HG03095 (cell line): Measurements from ENCODE around the gene GJB5.

Experiments used
- ATAC-seq: cut with Tn5 transposase; IDR thresholded peaks from one replicate; pipeline ENCODE4 v1.9.1; 2021; ENCODE audit warnings: moderate library complexity; ENCODE audit not compliant: unreplicated experiment

The GJB5 gene

GRCh38 chr1:34744851-34745250 lies 10.0 kb upstream of the GJB5 start:
- ATAC-seq, result no peak

- ATAC-seq, result no peak
Measured at GRCh38 chr1:34745666-34746065, 9.2 kb upstream of the GJB5 start.

- no peak for ATAC-seq
Measured at GRCh38 chr1:34746101-34746500, 8.7 kb upstream of the GJB5 start.

GRCh38 chr1:34746785-34747637 lies 7.8 kb upstream of the GJB5 start:
- no peak for ATAC-seq

GRCh38 chr1:34747638-34747941 lies 7.3 kb upstream of the GJB5 start:
- ATAC-seq, result no peak

- no peak for ATAC-seq
Measured at GRCh38 chr1:34749992-34750391, 4.9 kb upstream of the GJB5 start.

- no peak for ATAC-seq
Measured at GRCh38 chr1:34750610-34751009, 4.2 kb upstream of the GJB5 start.

- ATAC-seq, result no peak
Measured at GRCh38 chr1:34753163-34753562, 1.7 kb upstream of the GJB5 start.

- no peak for ATAC-seq
Measured at GRCh38 chr1:34755961-34756360, 1.1 kb downstream of the GJB5 start.

GRCh38 chr1:34757386-34757785 lies 2.5 kb downstream of the GJB5 start:
- no peak for ATAC-seq

- no peak for ATAC-seq
Measured at GRCh38 chr1:34758751-34759150, 3.9 kb downstream of the GJB5 start.

GRCh38 chr1:34759503-34760357 lies 4.9 kb downstream of the GJB5 start, which contains the start of gene GJB4:
TSS of gene GJB4 (plus strand) at chr1:34759740. CDS start at chr1:34761255, 1,515 bp downstream.
- no peak for ATAC-seq

GRCh38 chr1:34761176-34761761 lies 6.4 kb downstream of the GJB5 start:
- no peak for ATAC-seq

GRCh38 chr1:34761776-34762307 lies 7.0 kb downstream of the GJB5 start:
- no peak for ATAC-seq

GRCh38 chr1:34762474-34763141 lies 7.8 kb downstream of the GJB5 start:
- no peak for ATAC-seq

- ATAC-seq, result no peak
Measured at GRCh38 chr1:34763142-34763781, 8.4 kb downstream of the GJB5 start.

GRCh38 chr1:34768856-34769255 lies 14.0 kb downstream of the GJB5 start:
- no peak for ATAC-seq

- no peak for ATAC-seq
Measured at GRCh38 chr1:34770891-34771504, 16.2 kb downstream of the GJB5 start.

GRCh38 chr1:34771573-34772371 lies 16.9 kb downstream of the GJB5 start:
- ATAC-seq, result no peak
